ENCODE results near the gene FAM236A. TPM values are rescaled to one million over a fixed set of nuclear protein-coding genes. Genes with fewer than 3 reads are reported as not detected.
"Not testable (repeated sequence)": the region's sequence is repeated elsewhere in the genome, so short reads cannot be mapped to it uniquely, and the experiment has no call there.

FAM236A gene
- total RNA-seq, 2 experiments from 2014 or later: not detected

- POLR2A ChIA-PET; H3K4me1 Mint-ChIP-seq (ENCODE audit: low read depth); H3K4me3 Mint-ChIP-seq; H3K27ac Mint-ChIP-seq; CTCF ChIA-PET; H3K36me3 Mint-ChIP-seq (ENCODE audit: low read depth); H3K27me3 Mint-ChIP-seq (ENCODE audit: low read depth); H3K9me3 Mint-ChIP-seq (ENCODE audit: insufficient read depth); ATAC-seq; DNase-seq: not testable (repeated sequence)
Observed at GRCh38 chrX:72974885-72975284, 36.9 kb downstream of the FAM236A start.

- H3K4me3 Mint-ChIP-seq; POLR2A ChIA-PET; H3K27ac Mint-ChIP-seq; H3K36me3 Mint-ChIP-seq (ENCODE audit: low read depth); H3K9me3 Mint-ChIP-seq (ENCODE audit: insufficient read depth); ATAC-seq; H3K4me1 Mint-ChIP-seq (ENCODE audit: low read depth); DNase-seq; H3K27me3 Mint-ChIP-seq (ENCODE audit: low read depth); CTCF ChIA-PET: not testable (repeated sequence)
Observed at GRCh38 chrX:72980894-72981469, 43.0 kb downstream of the FAM236A start.

Other genes with a start within 250 kb of the FAM236A start
- under 1 TPM; 0.21 to 0.44 TPM for gene PHKA1, start 223.9 kb upstream of the FAM236A start, total RNA-seq
- gene DMRTC1B, start 161.3 kb upstream of the FAM236A start, total RNA-seq: under 1 TPM in 1 of 2 experiments, not detected in 1; 0.18 TPM
- gene FAM236B, start 155.5 kb upstream of the FAM236A start, total RNA-seq: not detected
- gene FAM236D, start 130.0 kb upstream of the FAM236A start, total RNA-seq: not detected
- gene FAM236C, start 25.6 kb upstream of the FAM236A start, total RNA-seq: not detected
- under 1 TPM in 1 of 2 experiments, not detected in 1; 0.18 TPM for gene DMRTC1, start 5.6 kb downstream of the FAM236A start, total RNA-seq
- gene PABPC1L2B, start 64.7 kb downstream of the FAM236A start, total RNA-seq: not detected
- not detected for gene PABPC1L2A, start 141.3 kb downstream of the FAM236A start, total RNA-seq

Data from activated CD8-positive, alpha-beta T cell treated with anti-CD3 and anti-CD28 coated beads, Interleukin-2, amount 10 ng/mL, durations not matched to agents 7 days and 5 days (primary cell).